Upper lobe of left lung (tissue), 6 donors: ENCODE measurements around the gene IRF1. TPM values are rescaled to one million over a fixed set of nuclear protein-coding genes. Genes with fewer than 3 reads are reported as not detected.

Source experiments
- ATAC-seq, 2 donors: fragments of 200-7000 bp; cut with Tn5 transposase; one replicate each; pipeline ENCODE4 v1.9.1; 2022; ENCODE audit warnings: mild to moderate bottlenecking in 2 of 2, moderate library complexity in 2 of 2; ENCODE audit not compliant: low FRiP score in 2 of 2
- DNase-seq, 2 donors: peaks; one replicate each; pipeline ENCODE4 v3.0.0-alpha.2; 2019 to 2020
- H3K27ac ChIP-seq, 4 donors: fragments of 200-600 bp; sonication (generic); one replicate each; pipeline ENCODE4 v1.5.1; 2016 to 2019
- H3K27me3 ChIP-seq, 4 donors: fragments of 200-600 bp; sonication (generic); one replicate each; pipeline ENCODE4 v1.5.1; 2017 to 2019
- H3K36me3 ChIP-seq, 4 donors: fragments of 200-600 bp; sonication (generic); one replicate each; pipeline ENCODE4 v1.5.1; 2016 to 2019
- H3K4me1 ChIP-seq, 4 donors: fragments of 200-600 bp; sonication (generic); one replicate each; pipeline ENCODE4 v1.5.1; 2018 to 2019
- H3K4me3 ChIP-seq, 4 donors: fragments of 200-600 bp; sonication (generic); one replicate each; pipeline ENCODE4 v1.5.1; 2017 to 2019; ENCODE audit warnings: mild to moderate bottlenecking in 2 of 4, moderate library complexity in 1 of 4
- H3K9me3 ChIP-seq, 4 donors: fragments of 200-600 bp; sonication (generic); one replicate each; pipeline ENCODE4 v1.5.1; 2018 to 2019
- CTCF ChIP-seq, 6 experiments: fragments of 450-650 bp in 4 of 6; fragments of 200-600 bp in 2 of 6; sonication (generic) in 2 of 6; IDR thresholded peaks; one replicate each; pipeline ENCODE4 v1.5.1; 2016 to 2019; ENCODE audit warnings: antibody characterized with exemption in 6 of 6
- EP300 ChIP-seq, 4 donors: sonication (generic); formaldehyde crosslinking; IDR thresholded peaks; one replicate each; pipeline ENCODE4 v1.5.1; 2017; ENCODE audit warnings: antibody characterized with exemption in 4 of 4, control low read depth in 2 of 4
- POLR2A ChIP-seq, 4 donors: fragments of 450-650 bp; IDR thresholded peaks; one replicate each; pipeline ENCODE4 v1.5.1; 2016 to 2017; ENCODE audit warnings: antibody characterized with exemption in 4 of 4, mild to moderate bottlenecking in 2 of 4
- POLR2AphosphoS5 ChIP-seq, 2 donors: sonication (generic); formaldehyde crosslinking; IDR thresholded peaks; one replicate each; pipeline ENCODE4 v1.5.1; 2017; ENCODE audit warnings: antibody characterized with exemption in 2 of 2
- WGBS, 2 donors: methylation state at CpG; one replicate each; pipeline ENCODE4 v1.1.5; 2017 to 2018; 5-methylcytosine and 5-hydroxymethylcytosine counted together
- total RNA-seq, 6 donors: library from RNA; depleted of rRNA in 4 of 6; stranded (reverse); fragments of >200 nt in 4 of 6; gene quantifications; one replicate each; pipeline versions ENCODE4 v1.1.0 to v1.2.1, GENCODE V29; 2016 to 2021
- donor health status: DM: no; HTN: no; CAD: no; lungs with moderate emphysema.
- donor health status: DM: no; HTN: yes; CAD: no; lungs with severe emphysema.

IRF1 gene
- total RNA-seq, 6 donors from 2014 or later: 42.1 to 94.3 (median 79.3) TPM

- ATAC-seq: peak in 1 of 2 donors; percentile 0
- DNase-seq: peak; percentile 17 to 51
- Histone ChIP-seq H3K27me3 (no peaks in the 10 kb centered on the region), H3K9me3 (no peaks in the 10 kb centered on the region), H3K4me3 (peak overlapping the region; percentile 31 to 94 (median 86)), H3K27ac (peak overlapping the region; percentile 98 to 99 (median 99)), H3K4me1 (peaks cover 58 to 66% (median 59%) of the 10 kb centered on the region in 4 donors), H3K36me3 (peaks cover 4 to 22% (median 14%) of the 10 kb centered on the region in 4 donors)
- TF ChIP-seq CTCF (IDR thresholded peaks at IDR 0.05): no peak
- no peak for TF ChIP-seq POLR2A (IDR thresholded peaks at IDR 0.05)
- no peak for TF ChIP-seq EP300 (IDR thresholded peaks at IDR 0.05)
- no peak for TF ChIP-seq POLR2AphosphoS5 (IDR thresholded peaks at IDR 0.05)
- WGBS, 2 donors: 54 to 58% methylated on average over 14 to 20 of the region's 22 CpGs
Measured at GRCh38 chr5:132491368-132492364, 1.1 kb upstream of the IRF1 start.

GRCh38 chr5:132489871-132490483 lies 596 bp downstream of the IRF1 start:
- ATAC-seq (peak in 1 of 2 donors; percentile 77), DNase-seq (peak; percentile 63 to 93)
- H3K36me3 ChIP-seq: peaks cover 21 to 39% (median 31%) of the 10 kb centered on the region in 4 donors
- TF ChIP-seq POLR2A (IDR thresholded peaks at IDR 0.05): no peak
- TF ChIP-seq POLR2AphosphoS5 (IDR thresholded peaks at IDR 0.05): peak in 1 of 2 donors; percentile 45
- no peak for TF ChIP-seq EP300 (IDR thresholded peaks at IDR 0.05)
- peak in 5 of 6 experiments; percentile 35 to 75 (median 62) for TF ChIP-seq CTCF (IDR thresholded peaks at IDR 0.05)
- peak overlapping the region; percentile 98 to 99 (median 99) for H3K27ac ChIP-seq
- H3K27me3 ChIP-seq: no peaks in the 10 kb centered on the region
- WGBS, 2 donors: 0% methylated on average over 2 to 26 of the region's 65 CpGs
- no peaks in the 10 kb centered on the region for H3K9me3 ChIP-seq
- peak overlapping the region; percentile 80 to 94 (median 91) for H3K4me3 ChIP-seq
- peaks cover 66 to 75% (median 67%) of the 10 kb centered on the region in 4 donors for H3K4me1 ChIP-seq

GRCh38 chr5:132489051-132489770 lies 1.4 kb downstream of the IRF1 start:
- ATAC-seq: no peak
- H3K9me3 ChIP-seq: no peaks in the 10 kb centered on the region

More at GRCh38 chr5:132489051-132489770, 1.4 kb downstream of the IRF1 start:
- Histone ChIP-seq H3K36me3 (peaks cover 29 to 47% (median 39%) of the 10 kb centered on the region in 4 donors), H3K4me3 (peak overlapping the region; percentile 80 to 94 (median 91)), H3K27me3 (no peaks in the 10 kb centered on the region), H3K4me1 (peaks cover 60 to 75% (median 69%) of the 10 kb centered on the region in 4 donors), H3K27ac (peak overlapping the region; percentile 98 to 99 (median 99))
- 7 to 17% methylated on average over 6 to 10 of the region's 10 CpGs for WGBS, 2 donors
- no peak for TF ChIP-seq CTCF (IDR thresholded peaks at IDR 0.05)
- no peak for TF ChIP-seq POLR2A (IDR thresholded peaks at IDR 0.05)
- no peak for TF ChIP-seq POLR2AphosphoS5 (IDR thresholded peaks at IDR 0.05)
- TF ChIP-seq EP300 (IDR thresholded peaks at IDR 0.05): no peak
- DNase-seq: peak in 1 of 2 donors; percentile 26
